IMR-90 (cell line): ENCODE results near the gene FRAS1. TPM values are rescaled to one million over a fixed set of nuclear protein-coding genes. Genes with fewer than 3 reads are reported as not detected.

ENCODE experiments used
- ATAC-seq: fragments of 200-7000 bp; cut with Tn5 transposase; 2 replicates; pipeline ENCODE4 v1.9.1; 2020; ENCODE audit warnings: low read depth, mild to moderate bottlenecking, moderate library complexity
- BruUV-seq: library from RNA; stranded (reverse); fragments of 400-500 nt; replicated peaks from 2 replicates; lab custom pipeline; 2021; lab: Mats Ljungman, UMichigan
- CTCF ChIA-PET: fragments of 300-600 bp; formaldehyde crosslinking; extraction: SDS; loops from one replicate; lab custom pipeline; 2021; ENCODE audit warnings: antibody characterized with exemption; lab: Yijun Ruan, JAX
- POLR2A ChIA-PET: fragments of 300-600 bp; sonication (Branson Sonifier 250); formaldehyde crosslinking; loops from one replicate; lab custom pipeline; 2022; ENCODE audit warnings: antibody characterized with exemption; ENCODE audit not compliant: unreplicated experiment; lab: Charles Lee
- DNase-seq: peaks from one replicate; pipeline ENCODE4 v3.0.0; 2013
- H2AFZ ChIP-seq: replicated peaks from 2 replicates; pipeline ENCODE3; 2013; ENCODE audit warnings: low read length, mild to moderate bottlenecking; ENCODE audit not compliant: poor library complexity
- H2AK5ac ChIP-seq: 2 replicates; pipeline ENCODE4 v1.6.1; 2013; ENCODE audit warnings: low read depth, low read length, inconsistent platforms
- H2AK9ac ChIP-seq: replicated peaks from 2 replicates; pipeline ENCODE3; 2013; ENCODE audit warnings: mild to moderate bottlenecking, low read depth, low read length, moderate library complexity; ENCODE audit not compliant: poor library complexity
- H2BK120ac ChIP-seq: 2 replicates; pipeline ENCODE4 v1.6.1; 2013; ENCODE audit warnings: low read depth, low read length, inconsistent platforms
- H2BK15ac ChIP-seq: 3 replicates; pipeline ENCODE4 v1.6.1; 2013; ENCODE audit warnings: low read depth, low read length, inconsistent platforms
- H2BK20ac ChIP-seq: 2 replicates; pipeline ENCODE4 v1.6.1; 2013; ENCODE audit warnings: low read depth, mild to moderate bottlenecking, inconsistent platforms, low read length, moderate library complexity
- H2BK5ac ChIP-seq: 2 replicates; pipeline ENCODE4 v1.6.1; 2013; ENCODE audit warnings: mild to moderate bottlenecking, low read depth, low read length, inconsistent platforms; ENCODE audit not compliant: poor library complexity, severe bottlenecking
- H3K14ac ChIP-seq: replicated peaks from 2 replicates; pipeline ENCODE4 v1.6.1; 2013; ENCODE audit warnings: low read depth, low read length, inconsistent platforms
- H3K18ac ChIP-seq: 2 replicates; pipeline ENCODE4 v1.6.1; 2013; ENCODE audit warnings: low read depth, low read length, control low read depth
- H3K23ac ChIP-seq: 2 replicates; pipeline ENCODE4 v1.6.1; 2013; ENCODE audit warnings: low read depth, low read length, inconsistent platforms
- H3K27ac ChIP-seq: 2 replicates; pipeline ENCODE4 v1.5.1; 2013; ENCODE audit warnings: mild to moderate bottlenecking, control low read depth, low read length; ENCODE audit not compliant: insufficient read depth
- H3K27me3 ChIP-seq: 2 replicates; pipeline ENCODE4 v1.6.1; 2013; ENCODE audit warnings: low read length; ENCODE audit not compliant: control insufficient read depth, insufficient read depth
- H3K36me3 ChIP-seq: 2 replicates; pipeline ENCODE4 v1.6.1; 2013; ENCODE audit warnings: low read length, mixed read lengths; ENCODE audit not compliant: control insufficient read depth, insufficient read depth
- H3K4ac ChIP-seq: 2 replicates; pipeline ENCODE4 v1.6.1; 2013; ENCODE audit warnings: low read depth, low read length, inconsistent platforms
- H3K4me1 ChIP-seq: 2 replicates; pipeline ENCODE4 v1.6.1; 2013; ENCODE audit warnings: low read length, mixed read lengths; ENCODE audit not compliant: control insufficient read depth, insufficient read depth
- H3K4me2 ChIP-seq: 2 replicates; pipeline ENCODE4 v1.6.1; 2013; ENCODE audit warnings: low read depth, mild to moderate bottlenecking, control low read depth, low read length, moderate library complexity
- H3K4me3 ChIP-seq: 2 replicates; pipeline ENCODE4 v1.5.1; 2013; ENCODE audit warnings: low read depth, mild to moderate bottlenecking, control low read depth, low read length, moderate library complexity; ENCODE audit not compliant: insufficient read depth
- H3K56ac ChIP-seq: 2 replicates; pipeline ENCODE4 v1.6.1; 2013; ENCODE audit warnings: low read length, inconsistent platforms; ENCODE audit not compliant: insufficient read depth; ENCODE audit errors: extremely low read depth
- H3K79me1 ChIP-seq, 2 experiments: 2 replicates each; pipeline ENCODE4 v1.6.1; 2013; ENCODE audit warnings: low read length in 2 of 2, inconsistent platforms in 1 of 2, low read depth in 1 of 2
- H3K9ac ChIP-seq: 2 replicates; pipeline ENCODE4 v1.6.1; 2013; ENCODE audit warnings: low read depth, low read length, control low read depth
- H3K9me1 ChIP-seq: 2 replicates; pipeline ENCODE4 v1.6.1; 2013; ENCODE audit warnings: low read length, inconsistent platforms; ENCODE audit not compliant: insufficient read depth
- H3K9me3 ChIP-seq: 2 replicates; pipeline ENCODE4 v1.6.1; 2013; ENCODE audit warnings: low read length; ENCODE audit not compliant: control insufficient read depth, insufficient read depth
- H4K20me1 ChIP-seq: 2 replicates; pipeline ENCODE4 v1.6.1; 2013; ENCODE audit warnings: low read length, inconsistent platforms; ENCODE audit not compliant: insufficient read depth
- H4K5ac ChIP-seq: 2 replicates; pipeline ENCODE4 v1.6.1; 2013; ENCODE audit warnings: mild to moderate bottlenecking, low read depth, low read length, control low read depth
- H4K8ac ChIP-seq, 2 experiments: 2 replicates each; pipeline ENCODE4 v1.6.1; 2013; ENCODE audit warnings: low read depth in 2 of 2, low read length in 2 of 2, control low read depth in 1 of 2, inconsistent platforms in 1 of 2
- H4K91ac ChIP-seq: 2 replicates; pipeline ENCODE4 v1.6.1; 2013; ENCODE audit warnings: low read depth, low read length, inconsistent platforms; ENCODE audit not compliant: insufficient read depth
- ELK1 ChIP-seq: fragments of 150-350 bp; IDR thresholded peaks from 2 replicates; pipeline ENCODE4 v1.6.1; 2016; ENCODE audit warnings: low read depth, mild to moderate bottlenecking, low read length, moderate library complexity, borderline replicate concordance
- WGBS, 2 experiments: methylation state at CpG; one replicate each; pipeline versions ENCODE4 v1.1.5 to v1.1.7; 2013; ENCODE audit warnings: missing lambda C conversion rate in 2 of 2; ENCODE audit not compliant: insufficient read length in 1 of 2; ENCODE audit errors: extremely low coverage in 2 of 2; 5-methylcytosine and 5-hydroxymethylcytosine counted together
- dilution Hi-C: fragments of 300-500 bp; cut with HindIII; formaldehyde crosslinking; loops from one replicate; pipeline ENCODE4 v1.14.3; 2018; ENCODE audit warnings: low sequenced_read_pairs; ENCODE audit not compliant: unreplicated experiment
- in situ Hi-C: fragments of 300-500 bp; cut with MboI; formaldehyde crosslinking; loops from 3 replicates; pipeline ENCODE4 v1.14.3; 2019; ENCODE audit warnings: low sequenced_read_pairs, inconsistent platforms, mixed read lengths
- intact Hi-C: fragments of 100-400 bp; cut with micrococcal nuclease; formaldehyde crosslinking; loops from 2 replicates; pipeline ENCODE4 v1.10.0; 2022
- microRNA-seq, 2 experiments: library from miRNA; stranded (forward) in 1 of 2; unstranded in 1 of 2; fragments of 10-50 nt in 1 of 2; fragments of <30 nt in 1 of 2; gene quantifications in 1 of 2; microRNA quantifications in 1 of 2; one replicate each; pipeline versions ENCODE3 to v1.1.0; 2013 to 2020; ENCODE audit not compliant: insufficient read depth in 1 of 2, insufficient read length in 1 of 2, unreplicated experiment in 1 of 2
- polyA plus RNA-seq, 3 experiments: library from polyadenylated mRNA; depleted of rRNA; stranded (reverse); fragments of >200 nt; gene quantifications; 2 replicates each; pipeline ENCODE4 v1.2.3, GENCODE V29; 2012; ENCODE audit warnings: low replicate concordance in 1 of 3
- small RNA-seq, 5 experiments: library from RNA; depleted of rRNA; stranded (forward); fragments of <200 nt; gene quantifications; one replicate each; pipeline ENCODE3, GENCODE V24; 2012
- total RNA-seq: library from RNA; depleted of rRNA; stranded (reverse); fragments of >200 nt; gene quantifications from 2 replicates; pipeline ENCODE4 v1.2.3, GENCODE V29; 2012; rRNA removed

Gene FRAS1
- total and polyA plus RNA-seq, 2 of the 4 experiments (the other 2 are of a cell fraction) = under 0.01 to 0.03 TPM

- Histone ChIP-seq H2AFZ (no peak overlapping the region), H3K9me3 (no peaks in the 10 kb centered on the region), H3K18ac (no peak overlapping the region), H3K56ac (no peak overlapping the region), H3K9me1 (no peaks in the 10 kb centered on the region), H4K20me1 (no peaks in the 10 kb centered on the region), H2BK120ac (no peak overlapping the region), H4K5ac (no peak overlapping the region), H4K8ac (no peak overlapping the region), H2BK20ac (no peak overlapping the region), H3K9ac (no peak overlapping the region), H2AK9ac (no peak overlapping the region), H3K27ac (no peak overlapping the region), H3K79me1 (no peaks in the 10 kb centered on the region), H4K91ac (no peak overlapping the region), H2AK5ac (no peak overlapping the region), H3K14ac (no peak overlapping the region), H3K23ac (no peak overlapping the region), H3K4me3 (no peak overlapping the region), H3K4ac (no peak overlapping the region), H3K4me1 (no peaks in the 10 kb centered on the region), H3K36me3 (no peaks in the 10 kb centered on the region), H2BK15ac (no peak overlapping the region), H2BK5ac (no peak overlapping the region), H3K27me3 (no peaks in the 10 kb centered on the region), H3K4me2 (no peak overlapping the region)
- whole genome bisulfite sequencing, 2 experiments = no CpG with 5 or more reads among the region's 3 CpGs
- CTCF ChIA-PET = interaction anchor here (0.7 to 1.1 kb wide), 2 partner anchors 8 to 47 kb away, joined by 3 read pairs; no protein-coding TSS in a partner anchor
- 0 out of 2 replicates have a peak, but pooled peaks have one; percentile 17 for ATAC-seq
- BruUV-seq = no TSS peak
- no peak for TF ChIP-seq ELK1
- intact Hi-C loops (no loop called here), dilution Hi-C loops (no loop called here), in situ Hi-C loops (no loop called here)
- POLR2A ChIA-PET = interaction anchor here (0.7 kb wide), 1 partner anchor 46 kb away, joined by 13 read pairs; no protein-coding TSS in a partner anchor
- no peak for DNase-seq
Measured at GRCh38 chr4:78592088-78592783, 535.1 kb downstream of the FRAS1 start.

Small RNA genes lying within 50 kb of the gene (microRNA-seq; reads per million reads assigned to microRNA genes)
- gene AC114801.3 (ENCODE audit: insufficient read depth, insufficient read length) = not detected

Small RNA genes lying within 50 kb of the gene (small RNA-seq; reads per million reads assigned to genes)
- gene AC114801.3 = 0 reads per million in 5 experiments

Other genes with a start within 250 kb of the FRAS1 start
- gene CNOT6L, start 238.0 kb upstream of the FRAS1 start, total RNA-seq = 14.4 and 21.1 TPM in 2 replicates
- gene CNOT6L, start 238.0 kb upstream of the FRAS1 start, polyA plus RNA-seq (2012; rRNA removed) = 3.2 and 3.5 TPM in 2 replicates
- gene MRPL1, start 194.5 kb upstream of the FRAS1 start, total RNA-seq = 13.4 and 33.6 TPM in 2 replicates
- 22.4 and 22.5 TPM in 2 replicates for gene MRPL1, start 194.5 kb upstream of the FRAS1 start, polyA plus RNA-seq (2012; rRNA removed)